Heart left ventricle (tissue), 16 donors: ENCODE measurements around the gene RTP3. TPM values are rescaled to one million over a fixed set of nuclear protein-coding genes. Genes with fewer than 3 reads are reported as not detected.
"Not testable (repeated sequence)": the region's sequence is repeated elsewhere in the genome, so short reads cannot be mapped to it uniquely, and the experiment has no call there.

Experiments
- ATAC-seq, 4 donors: fragments of 200-7000 bp; cut with Tn5 transposase; one replicate each; pipeline ENCODE4 v1.9.1; 2020 to 2022; ENCODE audit warnings: moderate library complexity in 4 of 4, mild to moderate bottlenecking in 3 of 4, moderate number of reproducible peaks in 1 of 4
- DNase-seq, 5 donors: peaks; one replicate each; pipeline ENCODE4 v3.0.0-alpha.2; 2020
- H3K27ac ChIP-seq, 12 donors: fragments of 200-600 bp; sonication (generic) in 4 of 12; one replicate each; pipeline versions ENCODE4 v1.5.0 to v1.8.0; 2016 to 2022; ENCODE audit warnings: mild to moderate bottlenecking in 2 of 12
- H3K27me3 ChIP-seq, 9 donors: fragments of 200-600 bp; sonication (generic) in 2 of 9; one replicate each; pipeline versions ENCODE4 v1.5.1 to v1.8.0; 2016 to 2022; ENCODE audit warnings: mild to moderate bottlenecking in 3 of 9
- H3K36me3 ChIP-seq, 9 donors: fragments of 200-600 bp; sonication (generic) in 2 of 9; one replicate each; pipeline versions ENCODE4 v1.5.0 to v1.8.0; 2018 to 2022; ENCODE audit warnings: mild to moderate bottlenecking in 2 of 9
- H3K4me1 ChIP-seq, 12 donors: fragments of 200-600 bp; sonication (generic) in 4 of 12; one replicate each; pipeline versions ENCODE4 v1.5.0 to v1.8.0; 2016 to 2022; ENCODE audit warnings: mild to moderate bottlenecking in 3 of 12
- H3K4me3 ChIP-seq, 12 donors: fragments of 200-600 bp; sonication (generic) in 4 of 12; one replicate each; pipeline versions ENCODE4 v1.5.0 to v1.8.0; 2017 to 2022; ENCODE audit warnings: mild to moderate bottlenecking in 9 of 12, moderate library complexity in 4 of 12
- H3K9me3 ChIP-seq, 12 donors: fragments of 200-600 bp; sonication (generic) in 4 of 12; one replicate each; pipeline versions ENCODE4 v1.5.0 to v1.8.0; 2016 to 2022; ENCODE audit warnings: mild to moderate bottlenecking in 1 of 12
- CTCF ChIP-seq, 12 donors: fragments of 200-600 bp; sonication (generic) in 4 of 12; IDR thresholded peaks; one replicate each; pipeline versions ENCODE4 v1.5.0 to v1.8.0; 2018 to 2022; ENCODE audit warnings: antibody characterized with exemption in 12 of 12, mild to moderate bottlenecking in 5 of 12
- POLR2A ChIP-seq, 2 donors: fragments of 450-650 bp; IDR thresholded peaks; one replicate each; pipeline ENCODE4 v1.6.1; 2017; ENCODE audit warnings: antibody characterized with exemption in 2 of 2, mild to moderate bottlenecking in 2 of 2, moderate library complexity in 2 of 2
- WGBS, 4 donors: extraction: QIAGEN DNeasy Blood & Tissue Kit in 2 of 4; methylation state at CpG; one replicate each; pipeline versions ENCODE4 v1.1.5 to v1.1.7; 2013 to 2018; 5-methylcytosine and 5-hydroxymethylcytosine counted together
- intact Hi-C, 10 donors: fragments of 100-400 bp; cut with DNase I; formaldehyde crosslinking; loops; one replicate each; pipeline versions ENCODE4 v1.11.1 to v1.14.2; 2022
- polyA plus RNA-seq, 2 donors: library from polyadenylated mRNA; stranded (reverse); fragments of 200-250 nt; gene quantifications; one replicate each; pipeline ENCODE4 v1.2.3, GENCODE V29; 2013
- total RNA-seq, 9 donors: library from RNA; depleted of rRNA in 2 of 9; stranded (reverse); fragments of >200 nt in 2 of 9; fragmentation: NEBNext Ultra II Directional in 3 of 9; extraction: Animal tissue kit (Norgen Biotek cat#: 25700) in 3 of 9; gene quantifications; one replicate each; pipeline versions ENCODE4 v1.1.0 to v1.2.4, GENCODE V29; 2016 to 2023
- donor health status: ischemic (EF 13 %, LVEDD 7.1; RV severe dilation, severe dysfunction).
- donor health status: healthy with polysubstance abuse.
- donor health status: DM: no; HTN: yes; CAD: no.
- donor health status: DM: no; HTN: no; CAD: no.
- donor health status: ischemic (EF 25% LVEDD 6.9; RV normal size, moderate dysfunction).
- donor health status: ischemic (EF 25% LVEDD 5.7; RV mildly dilated, moderate dysfunction).
- donor health status: healthy.
- donor health status: DM: yes; HTN: yes; CAD: no.
- donor health status: ischemic (EF 35%, LVEDD 5.7; RV mildly dilated, moderate dysfunction).
- donor health status: nonischemic (EF 11% LVEDD 7.7; RV severe dilation, severe dysfunction).
- donor health status: DM: yes; HTN: yes; CAD: no.
- donor health status: PGD.
- donor health status: ischemic (EF 29% LVEDD 5.4; RV normal size, mild dysfunction).
- donor health status: nonischemic (EF 23%, LVEDD 6.1; RV moderate dilation, normal function).

The RTP3 gene
- total and polyA plus RNA-seq, 11 donors = not detected

DNA sequence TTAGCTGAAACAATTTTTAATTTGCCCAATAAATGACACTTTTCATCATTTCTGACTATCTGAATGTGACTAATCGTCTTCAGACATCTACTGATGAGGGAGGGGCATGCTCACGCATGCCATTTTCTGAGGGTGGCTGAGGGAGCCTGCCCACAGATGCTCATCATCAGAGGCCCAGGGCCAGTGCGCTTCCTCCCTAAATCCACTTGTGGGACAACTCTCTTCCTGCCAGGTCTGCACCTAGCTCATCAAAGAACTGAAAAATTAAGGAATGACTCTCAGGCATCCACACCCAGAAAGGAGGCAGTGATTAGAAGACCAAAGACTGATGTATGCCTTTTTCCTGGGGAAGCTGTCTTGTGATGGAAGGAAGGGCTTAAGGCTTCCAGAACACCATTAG lies 22.8 kb downstream of the RTP3 start:
- ATAC-seq = no peak
- no peaks in the 10 kb centered on the region for H3K4me1 ChIP-seq
- peaks cover 0 to 75% (median 11%) of the 10 kb centered on the region in 9 donors for H3K36me3 ChIP-seq
- H3K4me3 ChIP-seq = no peak overlapping the region
- no peak for DNase-seq
- WGBS, 4 donors = 81 to 89% (median 86%) methylated on average over 3 of the region's 3 CpGs
- no peak overlapping the region for H3K27ac ChIP-seq
- intact Hi-C loops = no loop called here
- TF ChIP-seq POLR2A (IDR thresholded peaks at IDR 0.05) (no peak), CTCF (IDR thresholded peaks at IDR 0.05) (no peak)
- no peaks in the 10 kb centered on the region for H3K9me3 ChIP-seq
- H3K27me3 ChIP-seq = no peaks in the 10 kb centered on the region

- no peak overlapping the region for H3K4me3 ChIP-seq
- WGBS, 4 donors = 87 to 92% (median 89%) methylated on average over 9 of the region's 9 CpGs
- no peaks in the 10 kb centered on the region for H3K27me3 ChIP-seq
- intact Hi-C loops = no loop called here
- H3K27ac ChIP-seq = no peak overlapping the region
- ATAC-seq = no peak
- H3K9me3 ChIP-seq = no peaks in the 10 kb centered on the region
- TF ChIP-seq CTCF (IDR thresholded peaks at IDR 0.05) (no peak), POLR2A (IDR thresholded peaks at IDR 0.05) (no peak)
- DNase-seq = no peak
- H3K4me1 ChIP-seq = no peaks in the 10 kb centered on the region
- peaks cover 0 to 81% (median 11%) of the 10 kb centered on the region in 9 donors for H3K36me3 ChIP-seq
Measured at GRCh38 chr3:46521096-46521495, 23.3 kb downstream of the RTP3 start.

GRCh38 chr3:46522201-46522600 lies 24.4 kb downstream of the RTP3 start:
- 74 to 87% (median 78%) methylated on average over 4 of the region's 4 CpGs for WGBS, 4 donors
- H3K27ac ChIP-seq, intact Hi-C loops, H3K4me1 ChIP-seq, H3K27me3 ChIP-seq, ATAC-seq, H3K4me3 ChIP-seq, H3K9me3 ChIP-seq, DNase-seq: not testable (repeated sequence)
- peaks cover 0 to 84% (median 22%) of the 10 kb centered on the region in 9 donors for H3K36me3 ChIP-seq

DNA sequence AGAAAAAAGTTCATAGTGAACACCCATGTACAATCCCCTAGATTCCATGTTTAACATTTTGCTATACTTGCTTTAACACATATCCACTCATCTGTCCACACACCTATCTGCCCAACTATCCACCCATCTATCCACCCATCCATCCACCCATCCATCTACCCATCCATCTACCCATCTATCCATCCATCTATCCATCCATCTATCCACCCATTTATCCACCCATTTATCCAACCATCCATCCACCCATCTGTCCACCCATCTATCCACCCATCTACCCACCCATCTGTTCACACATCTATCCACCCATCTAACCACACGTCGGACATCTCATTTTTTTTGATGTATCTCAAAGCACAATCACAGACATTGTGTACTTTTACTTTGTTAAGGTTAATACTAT lies 25.8 kb downstream of the RTP3 start:
- H3K9me3 ChIP-seq = no peaks in the 10 kb centered on the region
- DNase-seq (no peak), ATAC-seq (no peak)
- H3K27ac ChIP-seq = no peak overlapping the region
- TF ChIP-seq CTCF (IDR thresholded peaks at IDR 0.05) (no peak), POLR2A (IDR thresholded peaks at IDR 0.05) (no peak)
- H3K4me3 ChIP-seq = no peak overlapping the region
- peaks cover 0 to 84% (median 24%) of the 10 kb centered on the region in 9 donors for H3K36me3 ChIP-seq
- no peaks in the 10 kb centered on the region for H3K4me1 ChIP-seq
- intact Hi-C loops = no loop called here
- 89 to 94% (median 92%) methylated on average over 2 of the region's 2 CpGs for WGBS, 4 donors
- no peaks in the 10 kb centered on the region for H3K27me3 ChIP-seq

GRCh38 chr3:46524008-46524407 lies 26.2 kb downstream of the RTP3 start:
- DNase-seq (no peak), ATAC-seq (peak in 2 of 4 donors; percentile 52)
- intact Hi-C loops = no loop called here
- Histone ChIP-seq H3K27ac (no peak overlapping the region), H3K27me3 (no peaks in the 10 kb centered on the region), H3K4me3 (no peak overlapping the region), H3K9me3 (no peaks in the 10 kb centered on the region), H3K4me1 (no peaks in the 10 kb centered on the region), H3K36me3 (peaks cover 0 to 84% (median 20%) of the 10 kb centered on the region in 9 donors)
- WGBS, 4 donors = 53 to 76% (median 72%) methylated on average over 3 of the region's 3 CpGs
- TF ChIP-seq CTCF (IDR thresholded peaks at IDR 0.05) (no peak), POLR2A (IDR thresholded peaks at IDR 0.05) (no peak)
